Panc1 (cell line): ENCODE results near the gene EFTUD2. TPM values are rescaled to one million over a fixed set of nuclear protein-coding genes. Genes with fewer than 3 reads are reported as not detected.
A peak's percentile ranks its signal among the peaks of the same experiment; 100 is the strongest.

Experiments used
- ATAC-seq: fragments of 200-7000 bp; cut with Tn5 transposase; 2 replicates; pipeline ENCODE4 v1.9.1; 2020; ENCODE audit warnings: mild to moderate bottlenecking, moderate library complexity
- BruUV-seq: library from RNA; stranded (reverse); fragments of 400-500 nt; replicated peaks from 2 replicates; lab custom pipeline; 2021; lab: Mats Ljungman, UMichigan
- CTCF ChIA-PET: fragments of 300-600 bp; sonication (Branson Sonifier 250); formaldehyde crosslinking; loops from one replicate; lab custom pipeline; 2022; ENCODE audit warnings: antibody characterized with exemption; lab: Charles Lee
- POLR2A ChIA-PET: fragments of 300-600 bp; sonication (Branson Sonifier 250); formaldehyde crosslinking; loops from one replicate; lab custom pipeline; 2022; ENCODE audit warnings: antibody characterized with exemption; lab: Charles Lee
- DNase-seq: peaks from one replicate; pipeline ENCODE4 v3.0.0-alpha.2; 2010; ENCODE audit warnings: low read depth, low spot score
- H3K27ac ChIP-seq: 2 replicates; pipeline ENCODE4 v1.5.1; 2011; ENCODE audit warnings: mild to moderate bottlenecking, low read length, inconsistent platforms
- H3K27me3 ChIP-seq: fragments of 200-500 bp; sonication (Bioruptor generic); 2 replicates; pipeline ENCODE4 v1.6.0; 2014; ENCODE audit warnings: low read length, inconsistent platforms; ENCODE audit not compliant: control insufficient read depth, insufficient read depth
- H3K36me3 ChIP-seq: fragments of 200-500 bp; sonication (Bioruptor generic); 2 replicates; pipeline ENCODE4 v1.5.1; 2014; ENCODE audit warnings: inconsistent platforms, mild to moderate bottlenecking, low read length, moderate library complexity; ENCODE audit not compliant: control insufficient read depth, insufficient read depth
- H3K4me1 ChIP-seq: 2 replicates; pipeline ENCODE4 v1.5.1; 2011; ENCODE audit warnings: inconsistent platforms, mild to moderate bottlenecking, low read length, moderate library complexity; ENCODE audit not compliant: control insufficient read depth, insufficient read depth
- H3K4me3 ChIP-seq, 2 experiments: 2 replicates each; pipeline ENCODE4 v1.5.1; 2011 to 2012; ENCODE audit warnings: low read depth in 2 of 2, low read length in 2 of 2, mild to moderate bottlenecking in 2 of 2, inconsistent platforms in 1 of 2, moderate library complexity in 1 of 2
- H3K9me3 ChIP-seq: fragments of 200-500 bp; sonication (Bioruptor generic); 2 replicates; pipeline ENCODE4 v1.5.1; 2014; ENCODE audit warnings: low read depth, mild to moderate bottlenecking, inconsistent platforms, low read length, moderate library complexity; ENCODE audit not compliant: control insufficient read depth, insufficient read depth
- CTCF ChIP-seq: fragments of 450-650 bp; IDR thresholded peaks from 2 replicates; pipeline ENCODE4 v1.5.1; 2017; ENCODE audit warnings: mild to moderate bottlenecking
- POLR2AphosphoS5 ChIP-seq: IDR thresholded peaks from 2 replicates; pipeline ENCODE4 v1.6.1; 2012; ENCODE audit warnings: mild to moderate bottlenecking, low read depth, low read length, moderate library complexity
- REST ChIP-seq, 2 experiments: IDR thresholded peaks; 2 replicates each; pipeline ENCODE4 v1.6.1; 2011 to 2012; ENCODE audit warnings: low read depth in 2 of 2, control low read depth in 1 of 2, low read length in 1 of 2, mild to moderate bottlenecking in 1 of 2, moderate library complexity in 1 of 2; ENCODE audit not compliant: insufficient read depth in 1 of 2
- SIN3A ChIP-seq: IDR thresholded peaks from 2 replicates; pipeline ENCODE4 v1.6.1; 2012; ENCODE audit warnings: low read depth, mild to moderate bottlenecking, low read length, moderate library complexity, borderline replicate concordance; ENCODE audit not compliant: insufficient read depth
- TCF7L2 ChIP-seq: IDR thresholded peaks from 2 replicates; pipeline ENCODE4 v1.6.1; 2011; ENCODE audit warnings: mild to moderate bottlenecking, low read depth, low read length, inconsistent platforms
- in situ Hi-C: cut with HindIII; loops from 2 replicates; pipeline ENCODE4 v1.10.0; 2016; ENCODE audit warnings: low sequenced_read_pairs, low pct_unique_long_range_greater_than_20kb
- intact Hi-C: fragments of 100-400 bp; cut with micrococcal nuclease; formaldehyde crosslinking; loops from one replicate; pipeline ENCODE4 v1.10.0; 2022; ENCODE audit not compliant: unreplicated experiment
- total RNA-seq: library from RNA; stranded (reverse); gene quantifications from one replicate; pipeline ENCODE4 v1.2.1, GENCODE V29; 2021; ENCODE audit not compliant: unreplicated experiment

The EFTUD2 gene
- total RNA-seq, 1 experiment from 2014 or later = 98.0 TPM

GRCh38 chr17:44906763-44907728 is 7.8 kb upstream of the EFTUD2 start:
- Histone ChIP-seq H3K36me3 (no peaks in the 10 kb centered on the region), H3K4me1 (no peaks in the 10 kb centered on the region; the same call in 1 of the 2 replicates), H3K27me3 (no peaks in the 10 kb centered on the region), H3K27ac (no peak overlapping the region), H3K9me3 (no peaks in the 10 kb centered on the region), H3K4me3 (no peak overlapping the region)
- TF ChIP-seq REST (IDR thresholded peaks at IDR 0.05; ENCODE audit: insufficient read depth in 1 of 2, low read depth in 2 of 2, low read length in 1 of 2) (no peak), SIN3A (no peak), TCF7L2 (no peak), POLR2AphosphoS5 (no peak), CTCF (no peak)
- in situ Hi-C loops (no loop called here), intact Hi-C loops (no loop called here)
- no TSS peak for BruUV-seq
- DNase-seq = no peak
- ChIA-PET CTCF (no interaction called here), POLR2A (no interaction called here)
- no peak for ATAC-seq

- Histone ChIP-seq H3K4me1 (peaks cover 5% of the 10 kb centered on the region), H3K9me3 (no peaks in the 10 kb centered on the region), H3K4me3 (no peak overlapping the region), H3K27me3 (no peaks in the 10 kb centered on the region), H3K36me3 (no peaks in the 10 kb centered on the region), H3K27ac (no peak overlapping the region)
- ChIA-PET CTCF (no interaction called here), POLR2A (no interaction called here)
- no peak for DNase-seq
- 0 out of 2 replicates have a peak, but pooled peaks have one; percentile 27 for ATAC-seq
- in situ Hi-C loops (no loop called here), intact Hi-C loops (no loop called here)
- no peak for TF ChIP-seq CTCF
- TF ChIP-seq TCF7L2 = no peak
- no peak for TF ChIP-seq SIN3A
- no peak for TF ChIP-seq POLR2AphosphoS5
- TF ChIP-seq REST (IDR thresholded peaks at IDR 0.05; ENCODE audit: insufficient read depth in 1 of 2, low read depth in 2 of 2, low read length in 1 of 2) = no peak
- no TSS peak for BruUV-seq
Observed at GRCh38 chr17:44906010-44906646, 6.9 kb upstream of the EFTUD2 start.
